SK-N-MC (cell line): ENCODE data around the gene OPN1LW.
"Not testable (repeated sequence)": the region's sequence is repeated elsewhere in the genome, so short reads cannot be mapped to it uniquely, and the experiment has no call there.

Experiments
- DNase-seq: peaks from one replicate; pipeline ENCODE4 v3.0.0-alpha.2; 2011; ENCODE audit warnings: low read depth, low spot score
- H3K27ac ChIP-seq: fragments of 200-600 bp; sonication (generic); 2 replicates; pipeline ENCODE4 v1.5.1; 2016; ENCODE audit warnings: mixed run types
- H3K36me3 ChIP-seq: fragments of 200-600 bp; sonication (generic); 2 replicates; pipeline ENCODE4 v1.6.1; 2017; ENCODE audit warnings: antibody characterized with exemption, low read length, mixed read lengths; ENCODE audit not compliant: insufficient read depth
- H3K4me3 ChIP-seq: fragments of 200-600 bp; sonication (generic); 2 replicates; pipeline ENCODE4 v1.5.1; 2016
- H3K9ac ChIP-seq: fragments of 200-600 bp; sonication (generic); 2 replicates; pipeline ENCODE4 v1.8.0; 2017; ENCODE audit warnings: mixed run types, mixed read lengths; ENCODE audit not compliant: insufficient read length
- H3K9me3 ChIP-seq: fragments of 200-600 bp; sonication (generic); 2 replicates; pipeline ENCODE4 v1.6.1; 2017; ENCODE audit warnings: low read depth, mild to moderate bottlenecking, antibody characterized with exemption, low read length, moderate library complexity, mixed read lengths
- EZH2 ChIP-seq: fragments of 200-600 bp; sonication (generic); IDR thresholded peaks from one replicate; pipeline ENCODE4 v1.6.1; 2017; ENCODE audit warnings: antibody characterized with exemption
- FOXP2 ChIP-seq: optimal IDR thresholded peaks from 2 replicates; pipeline ENCODE3; 2011; ENCODE audit warnings: mild to moderate bottlenecking, moderate library complexity; ENCODE audit not compliant: insufficient read depth; ENCODE audit errors: extremely low read length, control extremely low read depth
- POLR2AphosphoS5 ChIP-seq: IDR thresholded peaks from 2 replicates; pipeline ENCODE4 v1.6.1; 2012; ENCODE audit warnings: mild to moderate bottlenecking, low read depth, low read length, borderline replicate concordance

OPN1LW gene

GRCh38 chrX:154142386-154142785, 1.7 kb upstream of the OPN1LW start:
- Histone ChIP-seq H3K9ac (no peak overlapping the region), H3K27ac (no peak overlapping the region), H3K9me3 (no peaks in the 10 kb centered on the region), H3K36me3 (no peaks in the 10 kb centered on the region), H3K4me3 (no peak overlapping the region)
- TF ChIP-seq FOXP2, result no peak
- TF ChIP-seq POLR2AphosphoS5, result no peak
- TF ChIP-seq EZH2, result no peak
- no peak for DNase-seq

DNA sequence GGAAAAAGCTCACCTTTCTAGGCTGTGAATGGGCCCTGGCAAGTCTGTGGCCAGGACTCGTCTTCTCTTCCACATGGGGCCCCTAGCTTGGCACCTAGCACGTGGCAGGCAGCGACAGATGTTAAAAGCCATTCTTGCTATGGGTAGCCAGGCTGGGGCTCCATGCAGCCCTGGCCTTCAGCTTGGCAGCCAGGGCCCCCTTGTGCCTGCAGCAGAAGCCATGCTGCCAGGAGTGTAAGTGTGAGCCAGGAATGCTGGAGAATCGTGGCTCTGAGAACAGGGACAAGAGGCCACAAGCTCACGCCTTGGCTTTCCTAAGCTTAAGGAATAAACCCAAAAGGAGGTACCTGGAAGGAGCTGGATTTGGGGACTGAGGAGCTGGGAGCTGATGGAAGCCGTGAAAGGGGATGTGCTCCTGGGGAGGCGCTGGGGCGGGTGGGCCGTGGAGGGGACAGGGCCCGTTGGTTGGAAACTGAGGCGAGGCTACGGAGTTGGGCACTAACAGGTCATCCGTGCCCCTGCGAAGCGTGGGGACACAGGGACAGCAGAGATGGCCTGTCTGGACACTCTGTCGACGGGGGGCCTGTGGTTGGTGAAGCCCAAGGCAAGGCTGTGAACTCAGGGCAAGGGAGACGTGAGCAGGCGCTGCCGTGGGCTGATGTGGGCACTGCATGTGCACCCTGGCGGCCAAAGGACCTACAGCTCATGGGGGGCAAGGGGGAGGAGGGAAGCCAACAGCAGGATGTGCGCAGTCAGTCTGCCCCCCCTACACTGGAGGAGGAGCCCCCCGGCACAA, 895 bp upstream of the OPN1LW start:
- TF ChIP-seq EZH2, result no peak
- TF ChIP-seq POLR2AphosphoS5, result no peak
- TF ChIP-seq FOXP2, result no peak
- Histone ChIP-seq H3K4me3 (no peak overlapping the region), H3K27ac (no peak overlapping the region), H3K9me3 (no peaks in the 10 kb centered on the region), H3K36me3 (no peaks in the 10 kb centered on the region), H3K9ac (no peak overlapping the region)
- DNase-seq, result no peak

- H3K36me3 ChIP-seq, DNase-seq, H3K27ac ChIP-seq, H3K9ac ChIP-seq, H3K4me3 ChIP-seq, H3K9me3 ChIP-seq: not testable (repeated sequence)
Observed at GRCh38 chrX:154151030-154151429, 7.0 kb downstream of the OPN1LW start.

- not testable (repeated sequence) for DNase-seq, H3K9ac ChIP-seq, H3K4me3 ChIP-seq, H3K36me3 ChIP-seq, H3K27ac ChIP-seq, H3K9me3 ChIP-seq
Observed at GRCh38 chrX:154156221-154156620, 12.2 kb downstream of the OPN1LW start.

GRCh38 chrX:154157207-154157606, 13.2 kb downstream of the OPN1LW start:
- DNase-seq, H3K36me3 ChIP-seq, H3K9me3 ChIP-seq, H3K4me3 ChIP-seq, H3K9ac ChIP-seq, H3K27ac ChIP-seq: not testable (repeated sequence)

- DNase-seq, H3K27ac ChIP-seq, H3K9ac ChIP-seq, H3K4me3 ChIP-seq, H3K36me3 ChIP-seq, H3K9me3 ChIP-seq: not testable (repeated sequence)
Observed at GRCh38 chrX:154159345-154159744, 15.3 kb downstream of the OPN1LW start.

DNA sequence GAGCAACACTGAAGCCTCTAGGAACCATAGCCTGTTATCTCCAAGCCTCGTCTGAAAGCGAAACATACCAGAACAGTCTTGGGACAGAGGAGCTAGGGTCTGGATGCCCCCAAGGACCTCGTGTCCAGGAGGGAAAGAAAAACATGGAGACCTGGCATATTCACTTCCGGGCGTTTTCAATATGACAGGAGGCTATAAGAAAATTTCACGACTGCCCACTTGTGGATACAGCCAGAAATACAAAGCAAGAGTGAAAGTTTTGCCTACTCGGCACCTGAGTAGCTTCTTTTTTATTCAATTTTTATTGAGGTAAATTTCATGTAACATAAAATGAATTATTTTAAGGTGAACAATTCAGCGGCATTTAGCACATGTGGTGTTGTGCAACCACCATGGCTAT, 20.9 kb downstream of the OPN1LW start:
- H3K36me3 ChIP-seq, DNase-seq, H3K9me3 ChIP-seq, H3K9ac ChIP-seq, H3K4me3 ChIP-seq, H3K27ac ChIP-seq: not testable (repeated sequence)

DNA sequence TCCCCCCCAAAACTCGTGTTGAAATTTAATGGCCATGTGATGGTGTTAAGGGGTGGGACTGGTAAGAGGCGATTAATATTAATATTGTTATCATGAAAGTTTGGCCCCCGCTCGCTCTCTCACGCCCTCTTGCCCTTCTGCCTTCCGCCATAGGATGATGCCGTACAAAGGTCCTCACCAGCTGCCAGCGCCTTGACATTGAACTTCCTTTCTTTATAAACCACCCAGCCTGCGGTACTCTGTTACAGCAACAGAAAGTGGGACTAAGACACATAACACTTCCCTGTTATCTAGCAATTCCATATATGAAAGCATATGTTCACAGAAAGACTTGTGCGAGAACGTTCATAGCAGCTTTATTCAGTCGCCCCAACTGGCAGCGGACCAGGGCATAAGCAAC, 24.3 kb downstream of the OPN1LW start:
- DNase-seq, H3K36me3 ChIP-seq, H3K9ac ChIP-seq, H3K27ac ChIP-seq, H3K4me3 ChIP-seq, H3K9me3 ChIP-seq: not testable (repeated sequence)

- DNase-seq, H3K9me3 ChIP-seq, H3K36me3 ChIP-seq, H3K9ac ChIP-seq, H3K27ac ChIP-seq, H3K4me3 ChIP-seq: not testable (repeated sequence)
Observed at GRCh38 chrX:154172535-154172943, 28.5 kb downstream of the OPN1LW start.

DNA sequence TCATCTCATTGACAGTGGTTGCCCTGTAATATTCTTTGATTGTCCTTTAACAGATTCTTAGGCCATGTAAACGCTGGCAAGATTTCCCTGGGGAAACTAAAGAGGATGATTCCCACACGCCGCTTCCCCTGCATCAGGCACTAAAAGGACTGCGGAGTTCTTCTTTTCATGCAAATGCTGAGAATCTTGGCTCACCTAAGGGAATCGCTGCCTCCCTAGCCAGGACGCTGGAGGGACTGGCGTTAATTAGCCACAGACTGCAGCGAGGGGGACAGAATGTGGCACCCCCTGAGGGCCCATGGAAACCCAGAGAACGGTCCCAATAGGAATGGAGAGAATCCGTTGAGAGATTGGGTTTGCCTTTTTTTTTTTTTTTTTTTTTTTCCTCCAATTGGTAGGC, 30.3 kb downstream of the OPN1LW start:
- not testable (repeated sequence) for H3K4me3 ChIP-seq, H3K9ac ChIP-seq, H3K27ac ChIP-seq

GRCh38 chrX:154182296-154182695, 38.3 kb downstream of the OPN1LW start, which contains the start of gene OPN1MW:
Gene OPN1MW (plus strand): TSS chrX:154182596. CDS start chrX:154182678, 82 bp downstream.
- not testable (repeated sequence) for H3K9ac ChIP-seq, H3K27ac ChIP-seq, H3K9me3 ChIP-seq, DNase-seq, H3K4me3 ChIP-seq, H3K36me3 ChIP-seq

More for the DNA sequence above, 30.3 kb downstream of the OPN1LW start:
- H3K36me3 ChIP-seq, H3K9me3 ChIP-seq, DNase-seq: not testable (repeated sequence)

- H3K36me3 ChIP-seq, H3K27ac ChIP-seq, DNase-seq, H3K9me3 ChIP-seq, H3K4me3 ChIP-seq, H3K9ac ChIP-seq: not testable (repeated sequence)
Observed at GRCh38 chrX:154183794-154184193, 39.8 kb downstream of the OPN1LW start.

GRCh38 chrX:154192846-154193245, 48.8 kb downstream of the OPN1LW start:
- not testable (repeated sequence) for H3K36me3 ChIP-seq, H3K27ac ChIP-seq, H3K4me3 ChIP-seq, H3K9me3 ChIP-seq, H3K9ac ChIP-seq, DNase-seq

- not testable (repeated sequence) for H3K36me3 ChIP-seq, DNase-seq, H3K9me3 ChIP-seq, H3K4me3 ChIP-seq, H3K27ac ChIP-seq, H3K9ac ChIP-seq
Observed at GRCh38 chrX:154194316-154194715, 50.3 kb downstream of the OPN1LW start.
